Keratinocyte (primary cell): Measurements from ENCODE around the gene JSRP1. TPM values are rescaled to one million over a fixed set of nuclear protein-coding genes. Genes with fewer than 3 reads are reported as not detected.

ENCODE experiments used
- DNase-seq: peaks from one replicate; pipeline ENCODE4 v3.0.0-alpha.2; 2011; ENCODE audit warnings: low read depth, missing footprints, low spot score
- FAIRE-seq: peaks from 2 replicates; lab custom pipeline; 2011; peaks lifted over from hg19 to GRCh38; lab: Jason Lieb, UNC
- H2AFZ ChIP-seq: 2 replicates; pipeline ENCODE4 v1.6.0; 2012; ENCODE audit warnings: low read length, control low read depth, inconsistent platforms; ENCODE audit not compliant: control insufficient read depth
- H3K27ac ChIP-seq: 2 replicates; pipeline ENCODE4 v1.5.1; 2011; ENCODE audit warnings: low read length; ENCODE audit not compliant: control insufficient read depth, insufficient read depth
- H3K27me3 ChIP-seq: 3 replicates; pipeline ENCODE4 v1.6.0; 2011; ENCODE audit warnings: low read length; ENCODE audit not compliant: control insufficient read depth, insufficient read depth; ENCODE audit errors: extremely low read depth
- H3K36me3 ChIP-seq, 2 experiments: 2 replicates in 1 of 2; 3 replicates in 1 of 2; pipeline ENCODE4 v1.5.1; 2011; ENCODE audit warnings: low read length in 2 of 2, mild to moderate bottlenecking in 1 of 2; ENCODE audit not compliant: control insufficient read depth in 2 of 2, insufficient read depth in 2 of 2; ENCODE audit errors: extremely low read depth in 1 of 2
- H3K4me1 ChIP-seq: 3 replicates; pipeline ENCODE4 v1.5.1; 2011; ENCODE audit warnings: low read length; ENCODE audit not compliant: control insufficient read depth, insufficient read depth; ENCODE audit errors: extremely low read depth
- H3K4me2 ChIP-seq: 3 replicates; pipeline ENCODE4 v1.6.0; 2011; ENCODE audit warnings: low read depth, low read length; ENCODE audit not compliant: control insufficient read depth, insufficient read depth; ENCODE audit errors: extremely low read depth
- H3K4me3 ChIP-seq, 3 experiments: fragments of 200-600 bp in 1 of 3; sonication (generic) in 1 of 3; 2 replicates in 2 of 3; 3 replicates in 1 of 3; pipeline ENCODE4 v1.5.1; 2011 to 2016; ENCODE audit warnings: low read length in 3 of 3, mild to moderate bottlenecking in 3 of 3, control low read depth in 2 of 3, inconsistent platforms in 1 of 3, low read depth in 1 of 3, mixed read lengths in 1 of 3, mixed run types in 1 of 3, moderate library complexity in 1 of 3; ENCODE audit not compliant: control insufficient read depth in 2 of 3, insufficient read depth in 2 of 3; ENCODE audit errors: extremely low read depth in 1 of 3
- H3K79me2 ChIP-seq: 2 replicates; pipeline ENCODE4 v1.6.0; 2012; ENCODE audit warnings: low read length; ENCODE audit not compliant: control insufficient read depth, insufficient read depth
- H3K9ac ChIP-seq: 3 replicates; pipeline ENCODE4 v1.6.0; 2011; ENCODE audit warnings: low read length; ENCODE audit not compliant: control insufficient read depth, insufficient read depth; ENCODE audit errors: extremely low read depth
- H3K9me1 ChIP-seq: 3 replicates; pipeline ENCODE4 v1.6.0; 2011; ENCODE audit warnings: low read length; ENCODE audit not compliant: control insufficient read depth, insufficient read depth; ENCODE audit errors: extremely low read depth
- H3K9me3 ChIP-seq: 2 replicates; pipeline ENCODE4 v1.5.1; 2012; ENCODE audit warnings: low read depth, low read length; ENCODE audit not compliant: control insufficient read depth
- H4K20me1 ChIP-seq: 3 replicates; pipeline ENCODE4 v1.6.0; 2011; ENCODE audit warnings: low read length; ENCODE audit not compliant: control insufficient read depth, insufficient read depth; ENCODE audit errors: extremely low read depth
- EZH2 ChIP-seq: IDR thresholded peaks from one replicate; pipeline ENCODE4 v1.6.1; 2012; ENCODE audit warnings: inconsistent platforms, mild to moderate bottlenecking, low read length, moderate library complexity
- dilution Hi-C: fragments of 300-500 bp; cut with MboI; formaldehyde crosslinking; loops from one replicate; pipeline ENCODE4 v1.7.0; 2020; ENCODE audit warnings: low sequenced_read_pairs; ENCODE audit not compliant: extremely low pct_ligation_motif_present
- polyA plus RNA-seq, 5 experiments: library from polyadenylated mRNA; depleted of rRNA in 3 of 5; stranded (reverse) in 3 of 5; stranded (forward) in 1 of 5; unstranded in 1 of 5; fragments of >200 nt; gene quantifications; 1 replicate in 1 of 5; 2 replicates in 3 of 5; 3 replicates in 1 of 5; pipeline versions ENCODE4 v1.2.1 to v1.2.3, GENCODE V29; 2011 to 2012; ENCODE audit warnings: missing spikeins in 2 of 5, low read depth in 1 of 5, low replicate concordance in 1 of 5
- TF ChIP-seq, protein P1 (sequence below), 3 experiments: IDR thresholded peaks in 1 of 3; conservative IDR thresholded peaks in 1 of 3; optimal IDR thresholded peaks in 1 of 3; 2 replicates in 2 of 3; 3 replicates in 1 of 3; pipeline versions ENCODE3 to v1.5.1; 2011; ENCODE audit warnings: low read length in 3 of 3, mild to moderate bottlenecking in 3 of 3, moderate library complexity in 2 of 3, control low read depth in 1 of 3, inconsistent platforms in 1 of 3; ENCODE audit not compliant: insufficient read depth in 2 of 3; ENCODE audit errors: extremely low read depth in 1 of 3

JSRP1 gene
- polyA plus RNA-seq, 1 donor (not counting 4 experiments of a cell fraction or from before 2014, with no cell fraction given), result not detected

DNA sequence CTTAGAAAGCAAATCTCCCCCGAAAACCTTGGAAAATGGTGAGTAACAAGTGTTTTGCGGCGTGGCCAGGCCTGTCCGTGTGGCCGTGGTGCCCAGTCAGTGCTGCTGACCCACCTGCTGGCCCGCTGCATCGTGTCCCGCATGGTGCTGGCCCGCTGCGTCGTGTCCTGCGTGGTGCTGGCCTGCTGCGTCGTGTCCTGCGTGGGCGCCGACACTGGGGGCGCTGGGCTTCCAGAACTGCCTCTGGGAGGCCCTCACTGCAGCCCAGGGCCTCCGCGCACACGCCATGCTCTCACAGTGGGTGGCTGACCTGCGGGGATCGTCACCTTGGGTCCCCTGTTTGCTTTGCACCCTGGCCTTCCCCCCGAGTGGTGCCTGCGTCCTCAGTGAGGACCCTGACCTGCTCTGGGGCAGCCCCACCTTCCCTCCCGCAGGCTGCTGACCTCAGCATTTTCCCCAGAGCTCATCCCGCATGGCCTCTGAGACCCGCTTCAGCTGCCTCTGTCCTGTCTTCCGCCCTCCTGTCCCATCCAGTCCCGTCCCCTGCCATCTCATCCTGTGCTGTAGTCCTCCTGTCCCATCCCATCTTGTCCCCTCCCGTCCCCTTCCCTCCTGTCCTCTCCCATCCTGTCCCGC, 30.7 kb downstream of the JSRP1 start:
- H3K27me3 ChIP-seq, result no peaks in the 10 kb centered on the region
- peaks cover 7% of the 10 kb centered on the region for H4K20me1 ChIP-seq
- FAIRE-seq, result no peak
- H3K9me3 ChIP-seq, result no peaks in the 10 kb centered on the region
- no peak overlapping the region for H3K4me2 ChIP-seq
- H3K4me1 ChIP-seq, result no peaks in the 10 kb centered on the region
- dilution Hi-C loops, result no loop called here
- H3K4me3 ChIP-seq, result no peak overlapping the region
- no peak overlapping the region for H2AFZ ChIP-seq
- H3K79me2 ChIP-seq, result no peaks in the 10 kb centered on the region
- no peaks in the 10 kb centered on the region for H3K9me1 ChIP-seq
- no peak for TF ChIP-seq EZH2
- TF ChIP-seq, protein P1, sequence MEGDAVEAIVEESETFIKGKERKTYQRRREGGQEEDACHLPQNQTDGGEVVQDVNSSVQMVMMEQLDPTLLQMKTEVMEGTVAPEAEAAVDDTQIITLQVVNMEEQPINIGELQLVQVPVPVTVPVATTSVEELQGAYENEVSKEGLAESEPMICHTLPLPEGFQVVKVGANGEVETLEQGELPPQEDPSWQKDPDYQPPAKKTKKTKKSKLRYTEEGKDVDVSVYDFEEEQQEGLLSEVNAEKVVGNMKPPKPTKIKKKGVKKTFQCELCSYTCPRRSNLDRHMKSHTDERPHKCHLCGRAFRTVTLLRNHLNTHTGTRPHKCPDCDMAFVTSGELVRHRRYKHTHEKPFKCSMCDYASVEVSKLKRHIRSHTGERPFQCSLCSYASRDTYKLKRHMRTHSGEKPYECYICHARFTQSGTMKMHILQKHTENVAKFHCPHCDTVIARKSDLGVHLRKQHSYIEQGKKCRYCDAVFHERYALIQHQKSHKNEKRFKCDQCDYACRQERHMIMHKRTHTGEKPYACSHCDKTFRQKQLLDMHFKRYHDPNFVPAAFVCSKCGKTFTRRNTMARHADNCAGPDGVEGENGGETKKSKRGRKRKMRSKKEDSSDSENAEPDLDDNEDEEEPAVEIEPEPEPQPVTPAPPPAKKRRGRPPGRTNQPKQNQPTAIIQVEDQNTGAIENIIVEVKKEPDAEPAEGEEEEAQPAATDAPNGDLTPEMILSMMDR (optimal IDR thresholded peaks at IDR 0.05 in 1 of 3, IDR thresholded peaks at IDR 0.05 in 1 of 3, conservative IDR thresholded peaks at IDR 0.05 in 1 of 3; ENCODE audit: extremely low read depth in 1 of 3, insufficient read depth in 2 of 3, low read length in 3 of 3), result no peak
- H3K36me3 ChIP-seq, result peaks cover 20 to 30% of the 10 kb centered on the region in 2 experiments
- H3K27ac ChIP-seq, result no peak overlapping the region
- no peak for DNase-seq
- no peak overlapping the region for H3K9ac ChIP-seq

DNA sequence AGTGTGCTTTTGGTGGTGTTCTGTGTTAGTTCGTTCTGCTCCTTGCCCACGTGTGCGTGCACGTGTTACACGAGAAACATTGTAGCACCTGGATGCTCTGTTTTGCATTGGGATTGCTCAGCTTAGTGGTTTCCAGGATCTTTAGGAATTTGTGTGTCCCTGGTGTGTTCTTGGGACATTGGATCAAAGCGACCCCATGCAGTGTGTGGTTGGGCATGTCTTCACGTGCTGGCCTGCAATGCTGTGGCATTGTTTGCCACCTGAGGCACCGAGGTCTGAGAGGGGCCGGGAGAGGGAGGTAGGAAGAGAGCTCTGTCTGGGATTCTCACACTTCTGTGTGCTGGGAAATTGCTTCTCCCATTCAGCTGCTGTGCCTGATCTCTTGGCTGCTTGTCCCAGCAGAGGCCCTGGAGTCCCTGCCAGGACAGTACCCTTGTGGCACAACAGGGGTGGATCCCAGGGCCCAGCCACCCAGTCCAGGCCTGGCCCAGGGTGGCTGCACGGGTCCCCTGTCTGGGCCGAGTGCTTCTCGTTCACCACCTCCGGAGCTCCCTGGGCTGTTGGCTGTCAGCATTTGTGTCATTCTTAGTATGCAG, 31.4 kb downstream of the JSRP1 start:
- Histone ChIP-seq H3K4me1 (no peaks in the 10 kb centered on the region), H3K4me3 (no peak overlapping the region), H3K4me2 (no peak overlapping the region), H3K79me2 (no peaks in the 10 kb centered on the region), H3K9me3 (no peaks in the 10 kb centered on the region), H3K27me3 (no peaks in the 10 kb centered on the region), H3K9me1 (no peaks in the 10 kb centered on the region), H3K36me3 (peaks cover 24 to 32% of the 10 kb centered on the region in 2 experiments), H3K9ac (no peak overlapping the region), H4K20me1 (peaks cover 7% of the 10 kb centered on the region), H2AFZ (no peak overlapping the region), H3K27ac (no peak overlapping the region)
- TF ChIP-seq EZH2, result no peak
- TF ChIP-seq, protein P1 (optimal IDR thresholded peaks at IDR 0.05 in 1 of 3, IDR thresholded peaks at IDR 0.05 in 1 of 3, conservative IDR thresholded peaks at IDR 0.05 in 1 of 3; ENCODE audit: extremely low read depth in 1 of 3, insufficient read depth in 2 of 3, low read length in 3 of 3), result no peak
- no peak for DNase-seq
- dilution Hi-C loops, result no loop called here
- FAIRE-seq, result no peak
